Calu3 (cell line): ENCODE data around the gene EMC8. TPM values are rescaled to one million over a fixed set of nuclear protein-coding genes. Genes with fewer than 3 reads are reported as not detected.
A peak's percentile ranks its signal among the peaks of the same experiment; 100 is the strongest.

Experiments used
- BruUV-seq: library from RNA; stranded (reverse); fragments of 400-500 nt; replicated peaks from 2 replicates; lab custom pipeline; 2021; lab: Mats Ljungman, UMichigan
- CTCF ChIA-PET: fragments of 300-600 bp; sonication (Branson Sonifier 250); formaldehyde crosslinking; loops from one replicate; lab custom pipeline; 2022; ENCODE audit warnings: antibody characterized with exemption; lab: Charles Lee
- DNase-seq: peaks from one replicate; pipeline ENCODE4 v3.0.0; 2022
- H3K27ac Mint-ChIP-seq: one replicate; pipeline ENCODE4 v1.8.0; 2022; ENCODE audit warnings: mixed read lengths; ENCODE audit not compliant: unreplicated experiment
- H3K27me3 Mint-ChIP-seq: one replicate; pipeline ENCODE4 v1.8.0; 2022; ENCODE audit warnings: mixed read lengths; ENCODE audit not compliant: unreplicated experiment
- H3K36me3 Mint-ChIP-seq: one replicate; pipeline ENCODE4 v1.8.0; 2022; ENCODE audit warnings: mild to moderate bottlenecking, moderate library complexity, mixed read lengths; ENCODE audit not compliant: insufficient read depth, unreplicated experiment
- H3K4me1 Mint-ChIP-seq: one replicate; pipeline ENCODE4 v1.8.0; 2022; ENCODE audit warnings: mild to moderate bottlenecking, low read depth, mixed read lengths; ENCODE audit not compliant: unreplicated experiment
- H3K4me3 Mint-ChIP-seq: one replicate; pipeline ENCODE4 v1.8.0; 2022; ENCODE audit warnings: mild to moderate bottlenecking, low read depth, moderate library complexity, mixed read lengths; ENCODE audit not compliant: unreplicated experiment
- H3K9me3 Mint-ChIP-seq: one replicate; pipeline ENCODE4 v1.8.0; 2022; ENCODE audit warnings: low read depth, mixed read lengths; ENCODE audit not compliant: unreplicated experiment
- CTCF ChIP-seq: fragments of 200-600 bp; IDR thresholded peaks from one replicate; pipeline ENCODE4 v1.8.0; 2022; ENCODE audit warnings: antibody characterized with exemption; ENCODE audit not compliant: unreplicated experiment
- intact Hi-C: fragments of 100-400 bp; cut with micrococcal nuclease; formaldehyde crosslinking; loops from one replicate; pipeline ENCODE4 v1.10.0; 2022; ENCODE audit not compliant: unreplicated experiment
- total RNA-seq: library from RNA; stranded (reverse); gene quantifications from 2 replicates; pipeline ENCODE4 v1.2.3, GENCODE V29; 2022

The EMC8 gene
- total RNA-seq, 1 experiment from 2014 or later: 62.7 TPM

GRCh38 chr16:85803570-85803969 lies 4.2 kb upstream of the EMC8 start:
- intact Hi-C loops: no loop called here
- no TSS peak for BruUV-seq
- H3K27me3 Mint-ChIP-seq: no peaks in the 10 kb centered on the region
- CTCF ChIA-PET: no interaction called here
- H3K36me3 Mint-ChIP-seq: peaks cover 65% of the 10 kb centered on the region
- H3K4me3 Mint-ChIP-seq: no peak overlapping the region
- DNase-seq: no peak
- H3K4me1 Mint-ChIP-seq: peaks cover 11% of the 10 kb centered on the region
- no peak overlapping the region for H3K27ac Mint-ChIP-seq
- H3K9me3 Mint-ChIP-seq: no peaks in the 10 kb centered on the region
- TF ChIP-seq CTCF: no peak

- Mint-ChIP-seq H3K4me1 (peaks cover 23% of the 10 kb centered on the region), H3K36me3 (peaks cover 76% of the 10 kb centered on the region), H3K27ac (peak overlapping the region; percentile 77), H3K9me3 (no peaks in the 10 kb centered on the region), H3K4me3 (peak overlapping the region; percentile 93), H3K27me3 (no peaks in the 10 kb centered on the region)
- no TSS peak for BruUV-seq
- peak; percentile 27 for DNase-seq
- no peak for TF ChIP-seq CTCF
- intact Hi-C loops: no loop called here
- CTCF ChIA-PET: interaction anchor here (0.6 kb wide), 1 partner anchor 16 kb away, joined by 6 read pairs; no protein-coding TSS in a partner anchor
Measured at GRCh38 chr16:85800321-85800669, 951 bp upstream of the EMC8 start.

GRCh38 chr16:85798901-85799496 lies 345 bp downstream of the EMC8 start:
- no TSS peak for BruUV-seq
- TF ChIP-seq CTCF: no peak
- no peaks in the 10 kb centered on the region for H3K9me3 Mint-ChIP-seq
- CTCF ChIA-PET: interaction anchor here (1.0 to 1.7 kb wide), 2 partner anchors 20 to 23 kb away, joined by 5 read pairs; no protein-coding TSS in a partner anchor
- intact Hi-C loops: no loop called here
- H3K27me3 Mint-ChIP-seq: no peaks in the 10 kb centered on the region
- peaks cover 23% of the 10 kb centered on the region for H3K4me1 Mint-ChIP-seq
- DNase-seq: peak; percentile 41
- peak overlapping the region; percentile 77 for H3K27ac Mint-ChIP-seq
- H3K4me3 Mint-ChIP-seq: peak overlapping the region; percentile 93
- H3K36me3 Mint-ChIP-seq: peaks cover 65% of the 10 kb centered on the region

- Mint-ChIP-seq H3K27ac (peak overlapping the region; percentile 28), H3K4me3 (peak overlapping the region; percentile 93), H3K4me1 (peaks cover 23% of the 10 kb centered on the region), H3K9me3 (no peaks in the 10 kb centered on the region), H3K36me3 (peaks cover 63% of the 10 kb centered on the region), H3K27me3 (no peaks in the 10 kb centered on the region)
- no peak for DNase-seq
- CTCF ChIA-PET: interaction anchor here (1.0 to 1.7 kb wide), 2 partner anchors 21 to 23 kb away, joined by 5 read pairs; no protein-coding TSS in a partner anchor
- BruUV-seq: no TSS peak
- TF ChIP-seq CTCF: no peak
- intact Hi-C loops: no loop called here
Measured at GRCh38 chr16:85798283-85798776, 1.0 kb downstream of the EMC8 start.
